Endothelial cell (in vitro differentiated cells): ENCODE data around the gene HSD17B12. TPM values are rescaled to one million over a fixed set of nuclear protein-coding genes. Genes with fewer than 3 reads are reported as not detected.

Source experiments
- DNase-seq: peaks from one replicate; pipeline ENCODE4 v3.0.0; 2021; ENCODE audit warnings: low spot score
- H3K27ac Mint-ChIP-seq: one replicate; pipeline ENCODE4 v1.8.0; 2021; ENCODE audit warnings: mixed read lengths, inconsistent platforms; ENCODE audit not compliant: unreplicated experiment
- H3K27me3 Mint-ChIP-seq: one replicate; pipeline ENCODE4 v1.8.0; 2021; ENCODE audit warnings: mild to moderate bottlenecking, moderate library complexity, mixed read lengths, inconsistent platforms; ENCODE audit not compliant: unreplicated experiment
- H3K36me3 Mint-ChIP-seq: one replicate; pipeline ENCODE4 v1.8.0; 2021; ENCODE audit warnings: mild to moderate bottlenecking, low read depth, mixed read lengths, inconsistent platforms; ENCODE audit not compliant: unreplicated experiment
- H3K4me1 Mint-ChIP-seq: one replicate; pipeline ENCODE4 v1.8.0; 2021; ENCODE audit warnings: mild to moderate bottlenecking, mixed read lengths, inconsistent platforms; ENCODE audit not compliant: unreplicated experiment
- H3K4me3 Mint-ChIP-seq: one replicate; pipeline ENCODE4 v1.8.0; 2021; ENCODE audit warnings: mild to moderate bottlenecking, mixed read lengths, inconsistent platforms; ENCODE audit not compliant: unreplicated experiment
- H3K9me3 Mint-ChIP-seq: one replicate; pipeline ENCODE4 v1.8.0; 2021; ENCODE audit warnings: mixed read lengths, inconsistent platforms; ENCODE audit not compliant: unreplicated experiment
- CTCF ChIP-seq: fragments of 200-600 bp; sonication (generic); IDR thresholded peaks from one replicate; pipeline ENCODE4 v1.5.0; 2021; ENCODE audit warnings: antibody characterized with exemption; ENCODE audit not compliant: unreplicated experiment
- total RNA-seq: library from RNA; stranded (reverse); fragmentation: NEBNext Ultra II Directional; extraction: Animal tissue kit (Norgen Biotek cat#: 25700); gene quantifications from one replicate; pipeline ENCODE4 v1.2.1, GENCODE V29; 2021; ENCODE audit not compliant: unreplicated experiment

The HSD17B12 gene
- total RNA-seq, 1 donor from 2014 or later, result 110 TPM

- peaks cover 8% of the 10 kb centered on the region for H3K4me1 Mint-ChIP-seq
- TF ChIP-seq CTCF, result no peak
- no peaks in the 10 kb centered on the region for H3K9me3 Mint-ChIP-seq
- H3K27me3 Mint-ChIP-seq, result peaks cover 2% of the 10 kb centered on the region
- H3K27ac Mint-ChIP-seq, result no peak overlapping the region
- peaks cover 17% of the 10 kb centered on the region for H3K36me3 Mint-ChIP-seq
- DNase-seq, result no peak
- no peak overlapping the region for H3K4me3 Mint-ChIP-seq
Measured at GRCh38 chr11:43706631-43707030, 26.1 kb downstream of the HSD17B12 start.

GRCh38 chr11:43708776-43709175 lies 28.2 kb downstream of the HSD17B12 start:
- Mint-ChIP-seq H3K27ac (no peak overlapping the region), H3K36me3 (peaks cover 8% of the 10 kb centered on the region), H3K4me1 (peaks cover 8% of the 10 kb centered on the region), H3K4me3 (no peak overlapping the region), H3K9me3 (no peaks in the 10 kb centered on the region), H3K27me3 (peaks cover 2% of the 10 kb centered on the region)
- DNase-seq, result no peak
- TF ChIP-seq CTCF, result no peak

- no peak overlapping the region for H3K27ac Mint-ChIP-seq
- peaks cover 8% of the 10 kb centered on the region for H3K36me3 Mint-ChIP-seq
- DNase-seq, result no peak
- H3K4me1 Mint-ChIP-seq, result peaks cover 5% of the 10 kb centered on the region
- H3K9me3 Mint-ChIP-seq, result no peaks in the 10 kb centered on the region
- H3K27me3 Mint-ChIP-seq, result peaks cover 2% of the 10 kb centered on the region
- H3K4me3 Mint-ChIP-seq, result no peak overlapping the region
- no peak for TF ChIP-seq CTCF
Measured at GRCh38 chr11:43709689-43710088, 29.2 kb downstream of the HSD17B12 start.

- TF ChIP-seq CTCF, result no peak
- H3K4me3 Mint-ChIP-seq, result no peak overlapping the region
Measured at GRCh38 chr11:43712676-43713075, 32.1 kb downstream of the HSD17B12 start.

GRCh38 chr11:43718373-43718772 lies 37.8 kb downstream of the HSD17B12 start:
- Mint-ChIP-seq H3K4me3 (peak overlapping the region; percentile 63), H3K27me3 (no peaks in the 10 kb centered on the region), H3K4me1 (no peaks in the 10 kb centered on the region), H3K36me3 (peaks cover 15% of the 10 kb centered on the region), H3K27ac (no peak overlapping the region), H3K9me3 (no peaks in the 10 kb centered on the region)
- no peak for TF ChIP-seq CTCF
- no peak for DNase-seq

More at GRCh38 chr11:43712676-43713075, 32.1 kb downstream of the HSD17B12 start:
- no peaks in the 10 kb centered on the region for H3K4me1 Mint-ChIP-seq
- no peak for DNase-seq
- H3K9me3 Mint-ChIP-seq, result no peaks in the 10 kb centered on the region
- H3K27ac Mint-ChIP-seq, result no peak overlapping the region
- peaks cover 8% of the 10 kb centered on the region for H3K36me3 Mint-ChIP-seq
- H3K27me3 Mint-ChIP-seq, result no peaks in the 10 kb centered on the region
